H1 (cell line): ENCODE data around the gene MAP3K1. TPM values are rescaled to one million over a fixed set of nuclear protein-coding genes. Genes with fewer than 3 reads are reported as not detected.

ENCODE experiments used
- CTCF ChIP-seq, 3 experiments: IDR thresholded peaks; 1 replicate in 2 of 3; 2 replicates in 1 of 3; pipeline versions ENCODE4 v1.5.1 to v1.6.1; 2011; ENCODE audit warnings: low read length in 3 of 3, mild to moderate bottlenecking in 3 of 3, inconsistent platforms in 2 of 3, low read depth in 1 of 3, moderate library complexity in 1 of 3; ENCODE audit not compliant: insufficient read depth in 1 of 3; ENCODE audit errors: control extremely low read depth in 1 of 3
- GABPA ChIP-seq: IDR thresholded peaks from 2 replicates; pipeline ENCODE4 v1.6.1; 2011; ENCODE audit warnings: mild to moderate bottlenecking, low read length, moderate library complexity, borderline replicate concordance; ENCODE audit not compliant: insufficient read depth
- RXRA ChIP-seq: IDR thresholded peaks from 2 replicates; pipeline ENCODE4 v1.6.1; 2011; ENCODE audit warnings: low read depth, mild to moderate bottlenecking, low read length, moderate library complexity; ENCODE audit not compliant: insufficient read depth
- polyA plus RNA-seq, 7 experiments: library from polyadenylated mRNA; depleted of rRNA in 3 of 7; stranded (reverse) in 5 of 7; unstranded in 2 of 7; fragments of >200 nt in 5 of 7; fragments of 200-250 nt in 2 of 7; gene quantifications; 1 replicate in 5 of 7; 2 replicates in 1 of 7; 4 replicates in 1 of 7; pipeline versions ENCODE4 v1.2.1 to v1.2.3, GENCODE V29; 2011 to 2013; ENCODE audit warnings: missing spikeins in 2 of 7, mixed read lengths in 2 of 7
- total RNA-seq: library from RNA; stranded (reverse); fragmentation: NEBNext Ultra II Directional; extraction: Animal tissue kit (Norgen Biotek cat#: 25700); gene quantifications from 2 replicates; pipeline ENCODE4 v1.2.1, GENCODE V29; 2021
- TF ChIP-seq, protein P1 (sequence below): fragments of 300-600 bp; sonication (generic); IDR thresholded peaks from 2 replicates; pipeline ENCODE4 v1.7.1; 2012; ENCODE audit warnings: low read length, moderate library complexity, mild to moderate bottlenecking, inconsistent platforms; ENCODE audit not compliant: insufficient replicate concordance

The MAP3K1 gene
- total and polyA plus RNA-seq, 2 of the 8 experiments (the other 6 are each of a cell fraction or from before 2014, with no cell fraction given): 3.9 to 11.8 TPM

- TF ChIP-seq, protein P1, sequence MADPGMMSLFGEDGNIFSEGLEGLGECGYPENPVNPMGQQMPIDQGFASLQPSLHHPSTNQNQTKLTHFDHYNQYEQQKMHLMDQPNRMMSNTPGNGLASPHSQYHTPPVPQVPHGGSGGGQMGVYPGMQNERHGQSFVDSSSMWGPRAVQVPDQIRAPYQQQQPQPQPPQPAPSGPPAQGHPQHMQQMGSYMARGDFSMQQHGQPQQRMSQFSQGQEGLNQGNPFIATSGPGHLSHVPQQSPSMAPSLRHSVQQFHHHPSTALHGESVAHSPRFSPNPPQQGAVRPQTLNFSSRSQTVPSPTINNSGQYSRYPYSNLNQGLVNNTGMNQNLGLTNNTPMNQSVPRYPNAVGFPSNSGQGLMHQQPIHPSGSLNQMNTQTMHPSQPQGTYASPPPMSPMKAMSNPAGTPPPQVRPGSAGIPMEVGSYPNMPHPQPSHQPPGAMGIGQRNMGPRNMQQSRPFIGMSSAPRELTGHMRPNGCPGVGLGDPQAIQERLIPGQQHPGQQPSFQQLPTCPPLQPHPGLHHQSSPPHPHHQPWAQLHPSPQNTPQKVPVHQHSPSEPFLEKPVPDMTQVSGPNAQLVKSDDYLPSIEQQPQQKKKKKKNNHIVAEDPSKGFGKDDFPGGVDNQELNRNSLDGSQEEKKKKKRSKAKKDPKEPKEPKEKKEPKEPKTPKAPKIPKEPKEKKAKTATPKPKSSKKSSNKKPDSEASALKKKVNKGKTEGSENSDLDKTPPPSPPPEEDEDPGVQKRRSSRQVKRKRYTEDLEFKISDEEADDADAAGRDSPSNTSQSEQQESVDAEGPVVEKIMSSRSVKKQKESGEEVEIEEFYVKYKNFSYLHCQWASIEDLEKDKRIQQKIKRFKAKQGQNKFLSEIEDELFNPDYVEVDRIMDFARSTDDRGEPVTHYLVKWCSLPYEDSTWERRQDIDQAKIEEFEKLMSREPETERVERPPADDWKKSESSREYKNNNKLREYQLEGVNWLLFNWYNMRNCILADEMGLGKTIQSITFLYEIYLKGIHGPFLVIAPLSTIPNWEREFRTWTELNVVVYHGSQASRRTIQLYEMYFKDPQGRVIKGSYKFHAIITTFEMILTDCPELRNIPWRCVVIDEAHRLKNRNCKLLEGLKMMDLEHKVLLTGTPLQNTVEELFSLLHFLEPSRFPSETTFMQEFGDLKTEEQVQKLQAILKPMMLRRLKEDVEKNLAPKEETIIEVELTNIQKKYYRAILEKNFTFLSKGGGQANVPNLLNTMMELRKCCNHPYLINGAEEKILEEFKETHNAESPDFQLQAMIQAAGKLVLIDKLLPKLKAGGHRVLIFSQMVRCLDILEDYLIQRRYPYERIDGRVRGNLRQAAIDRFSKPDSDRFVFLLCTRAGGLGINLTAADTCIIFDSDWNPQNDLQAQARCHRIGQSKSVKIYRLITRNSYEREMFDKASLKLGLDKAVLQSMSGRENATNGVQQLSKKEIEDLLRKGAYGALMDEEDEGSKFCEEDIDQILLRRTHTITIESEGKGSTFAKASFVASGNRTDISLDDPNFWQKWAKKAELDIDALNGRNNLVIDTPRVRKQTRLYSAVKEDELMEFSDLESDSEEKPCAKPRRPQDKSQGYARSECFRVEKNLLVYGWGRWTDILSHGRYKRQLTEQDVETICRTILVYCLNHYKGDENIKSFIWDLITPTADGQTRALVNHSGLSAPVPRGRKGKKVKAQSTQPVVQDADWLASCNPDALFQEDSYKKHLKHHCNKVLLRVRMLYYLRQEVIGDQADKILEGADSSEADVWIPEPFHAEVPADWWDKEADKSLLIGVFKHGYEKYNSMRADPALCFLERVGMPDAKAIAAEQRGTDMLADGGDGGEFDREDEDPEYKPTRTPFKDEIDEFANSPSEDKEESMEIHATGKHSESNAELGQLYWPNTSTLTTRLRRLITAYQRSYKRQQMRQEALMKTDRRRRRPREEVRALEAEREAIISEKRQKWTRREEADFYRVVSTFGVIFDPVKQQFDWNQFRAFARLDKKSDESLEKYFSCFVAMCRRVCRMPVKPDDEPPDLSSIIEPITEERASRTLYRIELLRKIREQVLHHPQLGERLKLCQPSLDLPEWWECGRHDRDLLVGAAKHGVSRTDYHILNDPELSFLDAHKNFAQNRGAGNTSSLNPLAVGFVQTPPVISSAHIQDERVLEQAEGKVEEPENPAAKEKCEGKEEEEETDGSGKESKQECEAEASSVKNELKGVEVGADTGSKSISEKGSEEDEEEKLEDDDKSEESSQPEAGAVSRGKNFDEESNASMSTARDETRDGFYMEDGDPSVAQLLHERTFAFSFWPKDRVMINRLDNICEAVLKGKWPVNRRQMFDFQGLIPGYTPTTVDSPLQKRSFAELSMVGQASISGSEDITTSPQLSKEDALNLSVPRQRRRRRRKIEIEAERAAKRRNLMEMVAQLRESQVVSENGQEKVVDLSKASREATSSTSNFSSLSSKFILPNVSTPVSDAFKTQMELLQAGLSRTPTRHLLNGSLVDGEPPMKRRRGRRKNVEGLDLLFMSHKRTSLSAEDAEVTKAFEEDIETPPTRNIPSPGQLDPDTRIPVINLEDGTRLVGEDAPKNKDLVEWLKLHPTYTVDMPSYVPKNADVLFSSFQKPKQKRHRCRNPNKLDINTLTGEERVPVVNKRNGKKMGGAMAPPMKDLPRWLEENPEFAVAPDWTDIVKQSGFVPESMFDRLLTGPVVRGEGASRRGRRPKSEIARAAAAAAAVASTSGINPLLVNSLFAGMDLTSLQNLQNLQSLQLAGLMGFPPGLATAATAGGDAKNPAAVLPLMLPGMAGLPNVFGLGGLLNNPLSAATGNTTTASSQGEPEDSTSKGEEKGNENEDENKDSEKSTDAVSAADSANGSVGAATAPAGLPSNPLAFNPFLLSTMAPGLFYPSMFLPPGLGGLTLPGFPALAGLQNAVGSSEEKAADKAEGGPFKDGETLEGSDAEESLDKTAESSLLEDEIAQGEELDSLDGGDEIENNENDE: no peak
- TF ChIP-seq CTCF (IDR thresholded peaks at IDR 0.05; ENCODE audit: control extremely low read depth in 1 of 3, insufficient read depth in 1 of 3, low read depth in 1 of 3, low read length in 3 of 3): no peak
- TF ChIP-seq RXRA: no peak
- no peak for TF ChIP-seq GABPA
- TF ChIP-seq, all 59 proteins: peak for 0
Measured at GRCh38 chr5:56881571-56881970, 66.2 kb downstream of the MAP3K1 start (continued).
